H1 (cell line): ENCODE data around the gene ATP6V1B1. TPM values are rescaled to one million over a fixed set of nuclear protein-coding genes. Genes with fewer than 3 reads are reported as not detected.

Source experiments
- BCL11A ChIP-seq, 2 experiments: IDR thresholded peaks; one replicate each; pipeline ENCODE4 v1.6.1; 2011; ENCODE audit warnings: low read depth in 2 of 2, low read length in 2 of 2, mild to moderate bottlenecking in 2 of 2
- CTCF ChIP-seq, 3 experiments: IDR thresholded peaks; 1 replicate in 2 of 3; 2 replicates in 1 of 3; pipeline versions ENCODE4 v1.5.1 to v1.6.1; 2011; ENCODE audit warnings: low read length in 3 of 3, mild to moderate bottlenecking in 3 of 3, inconsistent platforms in 2 of 3, low read depth in 1 of 3, moderate library complexity in 1 of 3; ENCODE audit not compliant: insufficient read depth in 1 of 3; ENCODE audit errors: control extremely low read depth in 1 of 3
- SP1 ChIP-seq: IDR thresholded peaks from 2 replicates; pipeline ENCODE4 v1.6.1; 2011; ENCODE audit warnings: low read depth, low read length
- polyA plus RNA-seq, 7 experiments: library from polyadenylated mRNA; depleted of rRNA in 3 of 7; stranded (reverse) in 5 of 7; unstranded in 2 of 7; fragments of >200 nt in 5 of 7; fragments of 200-250 nt in 2 of 7; gene quantifications; 1 replicate in 5 of 7; 2 replicates in 1 of 7; 4 replicates in 1 of 7; pipeline versions ENCODE4 v1.2.1 to v1.2.3, GENCODE V29; 2011 to 2013; ENCODE audit warnings: missing spikeins in 2 of 7, mixed read lengths in 2 of 7
- total RNA-seq: library from RNA; stranded (reverse); fragmentation: NEBNext Ultra II Directional; extraction: Animal tissue kit (Norgen Biotek cat#: 25700); gene quantifications from 2 replicates; pipeline ENCODE4 v1.2.1, GENCODE V29; 2021

The ATP6V1B1 gene
- total and polyA plus RNA-seq, 2 of the 8 experiments (the other 6 are each of a cell fraction or from before 2014, with no cell fraction given), result not detected

GRCh38 chr2:70959851-70960832, 24.4 kb downstream of the ATP6V1B1 start (continued):
- TF ChIP-seq SP1 (no peak), CTCF (IDR thresholded peaks at IDR 0.05; ENCODE audit: control extremely low read depth in 1 of 3, insufficient read depth in 1 of 3, low read depth in 1 of 3, low read length in 3 of 3) (peak in 2 of 3 experiments; percentile 76 to 77; a peak in 3 of 4 replicates), BCL11A (IDR thresholded peaks at IDR 0.05; ENCODE audit: low read depth in 2 of 2, low read length in 2 of 2) (no peak)
